ENCODE data around the gene PLPPR3. TPM values are rescaled to one million over a fixed set of nuclear protein-coding genes. Genes with fewer than 3 reads are reported as not detected.

PLPPR3 gene
- total RNA-seq, 1 donor = 0.36 TPM

DNA sequence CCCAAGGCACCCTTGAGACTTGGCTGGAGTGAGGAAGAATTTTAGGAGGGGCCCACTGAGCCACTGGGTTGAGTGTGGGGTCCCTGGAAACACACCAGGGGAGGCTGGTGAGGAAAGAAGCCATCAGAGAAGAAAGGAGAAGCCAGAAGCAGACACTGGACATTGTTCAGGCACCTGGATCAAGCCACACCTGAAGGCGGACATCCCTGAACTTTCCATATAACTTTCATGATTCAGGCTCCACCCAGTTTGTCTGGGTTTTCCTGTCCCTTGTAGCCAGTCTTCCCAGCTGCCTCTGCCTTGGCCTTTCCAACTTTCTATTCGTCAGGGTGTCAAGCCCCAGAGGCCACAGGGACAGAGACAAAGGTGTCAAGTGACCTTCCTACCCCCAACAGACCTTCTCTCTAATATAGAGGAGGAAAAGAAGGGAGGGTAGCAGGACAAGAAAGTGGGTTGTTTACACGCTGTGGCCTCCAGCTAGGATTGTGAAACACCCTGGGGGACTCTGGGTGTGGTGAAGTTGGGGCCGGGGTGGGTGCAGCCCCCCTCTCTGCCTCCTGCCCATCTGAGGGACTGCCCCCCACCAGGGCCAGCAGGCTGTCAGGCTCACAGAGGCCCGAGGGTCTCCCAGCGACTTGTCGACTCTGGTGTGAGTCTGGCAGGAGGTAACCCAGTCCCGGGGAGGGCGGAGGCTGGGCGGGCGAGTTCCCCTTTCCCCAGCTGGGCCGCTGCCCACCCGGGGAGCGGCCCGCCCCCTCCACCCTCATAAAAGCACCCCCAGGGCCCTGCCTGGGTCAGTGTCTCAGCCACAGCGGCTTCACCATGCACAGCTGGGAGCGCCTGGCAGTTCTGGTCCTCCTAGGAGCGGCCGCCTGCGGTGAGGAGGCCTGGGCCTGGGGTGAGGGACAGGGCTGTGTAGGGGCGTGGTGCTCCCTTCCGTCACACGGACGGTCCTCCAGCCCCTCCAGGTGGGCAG is 37.4 kb upstream of the PLPPR3 start, which contains the start of gene CFD:
Gene CFD (plus strand): TSS at position 797 of the 976 bp plus-strand sequence. CDS start 26 bp downstream, at position 823.
- no peaks in the 10 kb centered on the region for H3K79me2 ChIP-seq (ENCODE audit: insufficient read depth, low read length)
- no peaks in the 10 kb centered on the region for H3K36me3 ChIP-seq (ENCODE audit: insufficient read depth, low read length)
- H3K9me3 ChIP-seq (ENCODE audit: low read depth, low read length) = no peaks in the 10 kb centered on the region
- peaks cover 3% of the 10 kb centered on the region for H3K4me1 ChIP-seq (ENCODE audit: insufficient read depth, low read length)
- H3K27me3 ChIP-seq (ENCODE audit: insufficient read depth, low read length) = peaks cover 11% of the 10 kb centered on the region
- H2AFZ ChIP-seq (ENCODE audit: low read length) = no peak within 1 kb of the TSS
- peak; percentile 95 for DNase-seq (ENCODE audit: insufficient read length, low spot score, missing footprints)
- TF ChIP-seq, protein P1, sequence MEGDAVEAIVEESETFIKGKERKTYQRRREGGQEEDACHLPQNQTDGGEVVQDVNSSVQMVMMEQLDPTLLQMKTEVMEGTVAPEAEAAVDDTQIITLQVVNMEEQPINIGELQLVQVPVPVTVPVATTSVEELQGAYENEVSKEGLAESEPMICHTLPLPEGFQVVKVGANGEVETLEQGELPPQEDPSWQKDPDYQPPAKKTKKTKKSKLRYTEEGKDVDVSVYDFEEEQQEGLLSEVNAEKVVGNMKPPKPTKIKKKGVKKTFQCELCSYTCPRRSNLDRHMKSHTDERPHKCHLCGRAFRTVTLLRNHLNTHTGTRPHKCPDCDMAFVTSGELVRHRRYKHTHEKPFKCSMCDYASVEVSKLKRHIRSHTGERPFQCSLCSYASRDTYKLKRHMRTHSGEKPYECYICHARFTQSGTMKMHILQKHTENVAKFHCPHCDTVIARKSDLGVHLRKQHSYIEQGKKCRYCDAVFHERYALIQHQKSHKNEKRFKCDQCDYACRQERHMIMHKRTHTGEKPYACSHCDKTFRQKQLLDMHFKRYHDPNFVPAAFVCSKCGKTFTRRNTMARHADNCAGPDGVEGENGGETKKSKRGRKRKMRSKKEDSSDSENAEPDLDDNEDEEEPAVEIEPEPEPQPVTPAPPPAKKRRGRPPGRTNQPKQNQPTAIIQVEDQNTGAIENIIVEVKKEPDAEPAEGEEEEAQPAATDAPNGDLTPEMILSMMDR (IDR thresholded peaks at IDR 0.05; ENCODE audit: extremely low read depth, low read depth, low read length) = no peak
- peak within 1 kb of the TSS; percentile 55 for H3K4me2 ChIP-seq (ENCODE audit: insufficient read depth, low read length)
- H4K20me1 ChIP-seq (ENCODE audit: insufficient read depth, low read length) = no peaks in the 10 kb centered on the region
- no peak within 1 kb of the TSS for H3K27ac ChIP-seq (ENCODE audit: low read depth, low read length)
- H3K4me3 ChIP-seq (ENCODE audit: insufficient read depth, low read length) = peak within 1 kb of the TSS; percentile 53

DNA sequence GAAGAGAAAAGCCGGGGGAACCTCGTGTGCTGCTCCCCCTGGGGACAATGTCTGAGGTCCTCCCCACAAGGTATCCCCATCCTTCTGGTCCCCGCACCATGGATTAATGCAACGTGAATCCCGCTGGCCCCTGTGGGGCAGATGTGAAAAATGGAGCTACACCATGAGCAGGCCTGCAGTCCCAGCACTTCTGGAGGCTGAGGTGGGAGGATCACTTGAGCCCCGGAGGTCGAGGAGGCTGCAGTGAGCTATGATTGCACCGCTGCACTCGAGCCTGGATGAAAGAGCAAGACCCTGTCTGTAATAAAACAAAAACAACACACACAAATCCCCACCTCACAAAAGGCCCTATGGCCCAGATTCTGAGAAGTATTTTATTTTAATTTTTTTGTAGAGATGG is 36.5 kb upstream of the PLPPR3 start:
- DNase-seq (ENCODE audit: insufficient read length, low spot score, missing footprints) = no peak
- Histone ChIP-seq H3K4me1 (ENCODE audit: insufficient read depth, low read length) (peaks cover 3% of the 10 kb centered on the region), H2AFZ (ENCODE audit: low read length) (no peak overlapping the region), H3K79me2 (ENCODE audit: insufficient read depth, low read length) (no peaks in the 10 kb centered on the region), H3K4me3 (ENCODE audit: insufficient read depth, low read length) (no peak overlapping the region), H3K36me3 (ENCODE audit: insufficient read depth, low read length) (no peaks in the 10 kb centered on the region), H3K4me2 (ENCODE audit: insufficient read depth, low read length) (no peak overlapping the region), H4K20me1 (ENCODE audit: insufficient read depth, low read length) (no peaks in the 10 kb centered on the region), H3K27ac (ENCODE audit: low read depth, low read length) (no peak overlapping the region), H3K27me3 (ENCODE audit: insufficient read depth, low read length) (peaks cover 11% of the 10 kb centered on the region), H3K9me3 (ENCODE audit: low read depth, low read length) (no peaks in the 10 kb centered on the region)
- TF ChIP-seq, protein P1 (IDR thresholded peaks at IDR 0.05; ENCODE audit: extremely low read depth, low read depth, low read length) = no peak

DNA sequence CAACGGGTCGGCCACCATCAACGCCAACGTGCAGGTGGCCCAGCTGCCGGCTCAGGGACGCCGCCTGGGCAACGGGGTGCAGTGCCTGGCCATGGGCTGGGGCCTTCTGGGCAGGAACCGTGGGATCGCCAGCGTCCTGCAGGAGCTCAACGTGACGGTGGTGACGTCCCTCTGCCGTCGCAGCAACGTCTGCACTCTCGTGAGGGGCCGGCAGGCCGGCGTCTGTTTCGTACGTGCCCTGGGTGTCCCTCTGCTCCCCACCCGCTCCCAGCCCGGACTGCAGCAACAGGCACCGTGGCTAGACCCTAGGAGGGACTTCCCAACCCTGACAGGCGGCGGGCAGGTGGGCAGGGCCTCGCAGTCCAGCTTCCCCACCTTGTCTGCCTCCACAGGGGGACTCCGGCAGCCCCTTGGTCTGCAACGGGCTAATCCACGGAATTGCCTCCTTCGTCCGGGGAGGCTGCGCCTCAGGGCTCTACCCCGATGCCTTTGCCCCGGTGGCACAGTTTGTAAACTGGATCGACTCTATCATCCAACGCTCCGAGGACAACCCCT is 33.9 kb upstream of the PLPPR3 start:
- H2AFZ ChIP-seq (ENCODE audit: low read length) = no peak overlapping the region
- no peak overlapping the region for H3K27ac ChIP-seq (ENCODE audit: low read depth, low read length)
- TF ChIP-seq, protein P1 (IDR thresholded peaks at IDR 0.05; ENCODE audit: extremely low read depth, low read depth, low read length) = no peak
- DNase-seq (ENCODE audit: insufficient read length, low spot score, missing footprints) = no peak
- H3K4me3 ChIP-seq (ENCODE audit: insufficient read depth, low read length) = no peak overlapping the region
- H3K4me1 ChIP-seq (ENCODE audit: insufficient read depth, low read length) = peaks cover 3% of the 10 kb centered on the region
- H3K79me2 ChIP-seq (ENCODE audit: insufficient read depth, low read length) = no peaks in the 10 kb centered on the region
- H3K9me3 ChIP-seq (ENCODE audit: low read depth, low read length) = no peaks in the 10 kb centered on the region
- no peak overlapping the region for H3K4me2 ChIP-seq (ENCODE audit: insufficient read depth, low read length)
- no peaks in the 10 kb centered on the region for H4K20me1 ChIP-seq (ENCODE audit: insufficient read depth, low read length)
- peaks cover 10% of the 10 kb centered on the region for H3K27me3 ChIP-seq (ENCODE audit: insufficient read depth, low read length)
- no peaks in the 10 kb centered on the region for H3K36me3 ChIP-seq (ENCODE audit: insufficient read depth, low read length)

DNA sequence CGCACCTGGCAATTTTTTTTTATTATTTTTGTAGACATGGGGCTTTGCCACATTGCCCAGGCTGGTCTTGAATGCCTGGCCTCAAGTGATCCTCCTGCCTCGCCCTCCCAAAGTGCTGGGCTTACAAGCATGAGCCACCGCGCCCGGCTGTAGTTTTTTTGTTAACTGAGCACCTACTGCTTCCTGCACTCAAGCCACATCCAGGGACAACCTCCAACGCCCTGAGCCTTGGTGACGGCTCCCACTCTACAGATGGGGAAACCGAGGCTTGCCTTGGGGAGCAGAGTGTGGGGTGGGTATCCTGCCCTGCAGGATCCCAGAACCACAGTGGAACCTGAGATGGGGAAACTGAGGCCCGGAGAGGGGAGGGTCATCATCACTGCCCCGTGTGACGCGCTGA is 33.4 kb upstream of the PLPPR3 start:
- DNase-seq (ENCODE audit: insufficient read length, low spot score, missing footprints) = no peak
- H3K4me1 ChIP-seq (ENCODE audit: insufficient read depth, low read length) = peaks cover 3% of the 10 kb centered on the region

More for the DNA sequence above, 33.4 kb upstream of the PLPPR3 start:
- TF ChIP-seq, protein P1 (IDR thresholded peaks at IDR 0.05; ENCODE audit: extremely low read depth, low read depth, low read length) = no peak
- Histone ChIP-seq H3K27ac (ENCODE audit: low read depth, low read length) (no peak overlapping the region), H3K27me3 (ENCODE audit: insufficient read depth, low read length) (peaks cover 7% of the 10 kb centered on the region), H3K4me2 (ENCODE audit: insufficient read depth, low read length) (no peak overlapping the region), H3K79me2 (ENCODE audit: insufficient read depth, low read length) (no peaks in the 10 kb centered on the region), H2AFZ (ENCODE audit: low read length) (no peak overlapping the region), H3K9me3 (ENCODE audit: low read depth, low read length) (no peaks in the 10 kb centered on the region), H3K36me3 (ENCODE audit: insufficient read depth, low read length) (no peaks in the 10 kb centered on the region), H4K20me1 (ENCODE audit: insufficient read depth, low read length) (no peaks in the 10 kb centered on the region), H3K4me3 (ENCODE audit: insufficient read depth, low read length) (no peak overlapping the region)
